ENCODE measurements around the gene WWOX. TPM values are rescaled to one million over a fixed set of nuclear protein-coding genes. Genes with fewer than 3 reads are reported as not detected.

Gene WWOX
- total and polyA plus RNA-seq, 3 donors from 2014 or later, result 20.6 to 76.7 (median 64.1) TPM

GRCh38 chr16:79021991-79022630, 922.7 kb downstream of the WWOX start:
- Histone ChIP-seq H3K9me3 (no peaks in the 10 kb centered on the region), H3K36me3 (ENCODE audit: low read depth, missing control alignments) (no peaks in the 10 kb centered on the region), H3K4me1 (no peaks in the 10 kb centered on the region), H3K4me3 (no peak overlapping the region), H3K27ac (no peak overlapping the region), H3K27me3 (no peaks in the 10 kb centered on the region)
- no peak for DNase-seq
- no peak for TF ChIP-seq CTCF (IDR thresholded peaks at IDR 0.05)
- TF ChIP-seq POLR2A (IDR thresholded peaks at IDR 0.05), result no peak
- intact Hi-C loops (cut with DNase I; ENCODE audit: low total_unique reads), result no loop called here
- WGBS, 2 donors, result 82 to 87% methylated on average over 9 of the region's 9 CpGs

GRCh38 chr16:79026117-79026516, 926.7 kb downstream of the WWOX start:
- intact Hi-C loops (cut with DNase I; ENCODE audit: low total_unique reads), result no loop called here
- no peaks in the 10 kb centered on the region for H3K9me3 ChIP-seq
- WGBS, 2 donors, result 90 to 96% methylated on average over 4 of the region's 4 CpGs
- H3K27me3 ChIP-seq, result no peaks in the 10 kb centered on the region
- no peak for TF ChIP-seq POLR2A (IDR thresholded peaks at IDR 0.05)
- TF ChIP-seq CTCF (IDR thresholded peaks at IDR 0.05), result no peak
- no peak for DNase-seq
- H3K4me3 ChIP-seq, result no peak overlapping the region
- no peaks in the 10 kb centered on the region for H3K36me3 ChIP-seq (ENCODE audit: low read depth, missing control alignments)
- H3K27ac ChIP-seq, result no peak overlapping the region
- no peaks in the 10 kb centered on the region for H3K4me1 ChIP-seq

- no peak for TF ChIP-seq POLR2A (IDR thresholded peaks at IDR 0.05)
- TF ChIP-seq CTCF (IDR thresholded peaks at IDR 0.05), result no peak
- no peak for DNase-seq
- H3K27ac ChIP-seq, result no peak overlapping the region
- H3K4me3 ChIP-seq, result no peak overlapping the region
- peaks cover 7% of the 10 kb centered on the region for H3K4me1 ChIP-seq
- H3K27me3 ChIP-seq, result no peaks in the 10 kb centered on the region
- no peaks in the 10 kb centered on the region for H3K9me3 ChIP-seq
- WGBS, 2 donors, result 84 to 93% methylated on average over 4 of the region's 4 CpGs
- no peaks in the 10 kb centered on the region for H3K36me3 ChIP-seq (ENCODE audit: low read depth, missing control alignments)
- intact Hi-C loops (cut with DNase I; ENCODE audit: low total_unique reads), result no loop called here
Measured at GRCh38 chr16:79036541-79036940, 937.1 kb downstream of the WWOX start.

- H3K27ac ChIP-seq, result no peak overlapping the region
Measured at GRCh38 chr16:79037521-79038373, 938.3 kb downstream of the WWOX start.

More at GRCh38 chr16:79037521-79038373, 938.3 kb downstream of the WWOX start:
- Histone ChIP-seq H3K27me3 (no peaks in the 10 kb centered on the region), H3K9me3 (no peaks in the 10 kb centered on the region), H3K4me3 (no peak overlapping the region), H3K4me1 (peaks cover 7% of the 10 kb centered on the region), H3K36me3 (ENCODE audit: low read depth, missing control alignments) (no peaks in the 10 kb centered on the region)
- intact Hi-C loops (cut with DNase I; ENCODE audit: low total_unique reads), result no loop called here
- WGBS, 2 donors, result 37 to 55% methylated on average over 10 of the region's 10 CpGs
- no peak for TF ChIP-seq CTCF (IDR thresholded peaks at IDR 0.05)
- no peak for TF ChIP-seq POLR2A (IDR thresholded peaks at IDR 0.05)
- DNase-seq, result no peak
